WTC11 (cell line): ENCODE data around the gene CCDC198. TPM values are rescaled to one million over a fixed set of nuclear protein-coding genes. Genes with fewer than 3 reads are reported as not detected.

Source experiments
- ATAC-seq: fragments of 200-7000 bp; cut with Tn5 transposase; 2 replicates; pipeline ENCODE4 v1.10.0; 2021; ENCODE audit warnings: mild to moderate bottlenecking, moderate library complexity
- CTCF ChIA-PET: fragments of 300-600 bp; sonication (Branson Sonifier 250); formaldehyde crosslinking; loops from one replicate; lab custom pipeline; 2021; ENCODE audit warnings: antibody characterized with exemption; lab: Charles Lee
- POLR2A ChIA-PET: fragments of 350-600 bp; sonication (Branson Sonifier 250); formaldehyde crosslinking; loops from one replicate; lab custom pipeline; 2021; ENCODE audit warnings: antibody characterized with exemption; lab: Charles Lee
- DNase-seq: peaks from one replicate; pipeline ENCODE4 v3.0.0; 2021; ENCODE audit warnings: low spot score
- H3K27ac Mint-ChIP-seq: 2 replicates; pipeline ENCODE4 v1.8.0; 2021; ENCODE audit warnings: mixed read lengths
- H3K27me3 Mint-ChIP-seq: 2 replicates; pipeline ENCODE4 v1.8.0; 2021; ENCODE audit warnings: low read depth, mild to moderate bottlenecking, moderate library complexity, mixed read lengths
- H3K36me3 Mint-ChIP-seq: 2 replicates; pipeline ENCODE4 v1.8.0; 2021; ENCODE audit warnings: mixed read lengths
- H3K4me1 Mint-ChIP-seq: 2 replicates; pipeline ENCODE4 v1.8.0; 2022; ENCODE audit warnings: mixed read lengths
- H3K4me3 Mint-ChIP-seq: 2 replicates; pipeline ENCODE4 v1.8.0; 2021; ENCODE audit warnings: mild to moderate bottlenecking, moderate library complexity, mixed read lengths
- H3K9me3 Mint-ChIP-seq: 2 replicates; pipeline ENCODE4 v1.8.0; 2021; ENCODE audit warnings: mixed read lengths
- CREB1 ChIP-seq: sonication (generic); formaldehyde crosslinking; IDR thresholded peaks from 2 replicates; pipeline ENCODE4 v1.8.0; 2023; ENCODE audit warnings: mild to moderate bottlenecking, missing genetic modification reagents
- ELF4 ChIP-seq: sonication (generic); formaldehyde crosslinking; IDR thresholded peaks from 2 replicates; pipeline ENCODE4 v1.8.1; 2022; ENCODE audit warnings: low read depth, mild to moderate bottlenecking, moderate library complexity, missing genetic modification reagents
- EMX1 ChIP-seq: fragments of 250-450 bp; sonication (Bioruptor Pico); IDR thresholded peaks from 2 replicates; pipeline ENCODE4 v1.8.0; 2021; ENCODE audit warnings: mild to moderate bottlenecking
- FOXK1 ChIP-seq: sonication (generic); formaldehyde crosslinking; IDR thresholded peaks from 2 replicates; pipeline ENCODE4 v1.8.0; 2022; ENCODE audit warnings: mild to moderate bottlenecking, moderate library complexity, missing genetic modification reagents
- GRHL2 ChIP-seq: fragments of 250-450 bp; sonication (Bioruptor Pico); IDR thresholded peaks from 2 replicates; pipeline ENCODE4 v1.8.0; 2022; ENCODE audit warnings: mild to moderate bottlenecking, moderate library complexity; ENCODE audit not compliant: insufficient replicate concordance, severe bottlenecking
- NFATC4 ChIP-seq: fragments of 250-450 bp; sonication (Bioruptor Pico); IDR thresholded peaks from 2 replicates; pipeline ENCODE4 v1.9.0; 2021; ENCODE audit warnings: mild to moderate bottlenecking
- RELA ChIP-seq: sonication (generic); formaldehyde crosslinking; IDR thresholded peaks from 2 replicates; pipeline ENCODE4 v1.8.1; 2022; ENCODE audit warnings: missing genetic modification reagents, mild to moderate bottlenecking, borderline replicate concordance
- SOX15 ChIP-seq: fragments of 250-450 bp; sonication (Bioruptor Pico); IDR thresholded peaks from 2 replicates; pipeline ENCODE4 v1.9.0; 2021; ENCODE audit warnings: mild to moderate bottlenecking
- ZNF138 ChIP-seq: sonication (generic); formaldehyde crosslinking; conservative IDR thresholded peaks from 2 replicates; pipeline ENCODE4 v1.8.1; 2022; ENCODE audit warnings: mild to moderate bottlenecking, moderate library complexity, missing genetic modification reagents
- total RNA-seq: library from RNA; stranded (reverse); gene quantifications from 3 replicates; pipeline ENCODE4 v1.2.3, GENCODE V29; 2021
- TF ChIP-seq, protein P1 (sequence below): fragments of 250-450 bp; sonication (Bioruptor Pico); IDR thresholded peaks from 2 replicates; pipeline ENCODE4 v1.9.0; 2021; ENCODE audit warnings: mild to moderate bottlenecking
- TF ChIP-seq, protein P2 (sequence below): sonication (generic); formaldehyde crosslinking; IDR thresholded peaks from 2 replicates; pipeline ENCODE4 v1.8.0; 2023; ENCODE audit warnings: missing genetic modification reagents
- TF ChIP-seq, protein P3 (sequence below): sonication (generic); formaldehyde crosslinking; IDR thresholded peaks from 2 replicates; pipeline ENCODE4 v1.8.1; 2023; ENCODE audit warnings: mild to moderate bottlenecking, missing genetic modification reagents
- TF ChIP-seq, protein P4 (sequence below): fragments of 250-450 bp; sonication (Bioruptor Pico); IDR thresholded peaks from 2 replicates; pipeline ENCODE4 v2.1.2; 2022; ENCODE audit warnings: mild to moderate bottlenecking, moderate library complexity
- TF ChIP-seq, protein P5 (sequence below): sonication (generic); formaldehyde crosslinking; conservative IDR thresholded peaks from 2 replicates; pipeline ENCODE4 v1.8.1; 2022; ENCODE audit warnings: mild to moderate bottlenecking, missing genetic modification reagents
- TF ChIP-seq, protein P6 (sequence below): sonication (generic); formaldehyde crosslinking; conservative IDR thresholded peaks from 2 replicates; pipeline ENCODE4 v1.8.1; 2023; ENCODE audit warnings: mild to moderate bottlenecking, low read depth, missing genetic modification reagents, moderate library complexity

The CCDC198 gene
- total RNA-seq, 1 experiment from 2014 or later, result not detected

DNA sequence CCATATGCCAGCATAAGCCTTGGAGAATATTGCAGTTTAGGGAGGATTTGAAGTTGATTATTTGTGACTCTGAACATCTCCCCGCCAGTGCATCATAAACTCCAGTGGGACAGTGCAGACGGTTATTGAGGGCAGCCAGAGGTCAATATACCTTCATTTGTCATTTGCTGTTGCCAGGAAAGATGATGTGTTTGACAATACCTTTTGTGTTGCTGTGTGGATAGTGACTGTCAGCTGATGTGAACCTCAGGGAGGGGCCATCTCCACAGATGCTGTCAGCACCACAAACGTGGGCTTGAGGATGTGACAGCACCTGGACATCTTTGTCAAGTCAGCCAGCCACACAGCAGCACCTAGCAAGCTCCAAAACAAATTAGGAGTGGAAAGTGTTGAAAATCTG lies 11.5 kb downstream of the CCDC198 start (continued):
- TF ChIP-seq, protein P1, sequence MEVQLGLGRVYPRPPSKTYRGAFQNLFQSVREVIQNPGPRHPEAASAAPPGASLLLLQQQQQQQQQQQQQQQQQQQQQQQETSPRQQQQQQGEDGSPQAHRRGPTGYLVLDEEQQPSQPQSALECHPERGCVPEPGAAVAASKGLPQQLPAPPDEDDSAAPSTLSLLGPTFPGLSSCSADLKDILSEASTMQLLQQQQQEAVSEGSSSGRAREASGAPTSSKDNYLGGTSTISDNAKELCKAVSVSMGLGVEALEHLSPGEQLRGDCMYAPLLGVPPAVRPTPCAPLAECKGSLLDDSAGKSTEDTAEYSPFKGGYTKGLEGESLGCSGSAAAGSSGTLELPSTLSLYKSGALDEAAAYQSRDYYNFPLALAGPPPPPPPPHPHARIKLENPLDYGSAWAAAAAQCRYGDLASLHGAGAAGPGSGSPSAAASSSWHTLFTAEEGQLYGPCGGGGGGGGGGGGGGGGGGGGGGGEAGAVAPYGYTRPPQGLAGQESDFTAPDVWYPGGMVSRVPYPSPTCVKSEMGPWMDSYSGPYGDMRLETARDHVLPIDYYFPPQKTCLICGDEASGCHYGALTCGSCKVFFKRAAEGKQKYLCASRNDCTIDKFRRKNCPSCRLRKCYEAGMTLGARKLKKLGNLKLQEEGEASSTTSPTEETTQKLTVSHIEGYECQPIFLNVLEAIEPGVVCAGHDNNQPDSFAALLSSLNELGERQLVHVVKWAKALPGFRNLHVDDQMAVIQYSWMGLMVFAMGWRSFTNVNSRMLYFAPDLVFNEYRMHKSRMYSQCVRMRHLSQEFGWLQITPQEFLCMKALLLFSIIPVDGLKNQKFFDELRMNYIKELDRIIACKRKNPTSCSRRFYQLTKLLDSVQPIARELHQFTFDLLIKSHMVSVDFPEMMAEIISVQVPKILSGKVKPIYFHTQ (CRISPR knock-in tag), result no peak
- TF ChIP-seq EMX1 (CRISPR knock-in tag) (no peak), FOXK1 (no peak), SOX15 (CRISPR knock-in tag) (no peak)
- TF ChIP-seq, protein P2, sequence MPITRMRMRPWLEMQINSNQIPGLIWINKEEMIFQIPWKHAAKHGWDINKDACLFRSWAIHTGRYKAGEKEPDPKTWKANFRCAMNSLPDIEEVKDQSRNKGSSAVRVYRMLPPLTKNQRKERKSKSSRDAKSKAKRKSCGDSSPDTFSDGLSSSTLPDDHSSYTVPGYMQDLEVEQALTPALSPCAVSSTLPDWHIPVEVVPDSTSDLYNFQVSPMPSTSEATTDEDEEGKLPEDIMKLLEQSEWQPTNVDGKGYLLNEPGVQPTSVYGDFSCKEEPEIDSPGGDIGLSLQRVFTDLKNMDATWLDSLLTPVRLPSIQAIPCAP (CRISPR knock-in tag), result no peak
- TF ChIP-seq, protein P3, sequence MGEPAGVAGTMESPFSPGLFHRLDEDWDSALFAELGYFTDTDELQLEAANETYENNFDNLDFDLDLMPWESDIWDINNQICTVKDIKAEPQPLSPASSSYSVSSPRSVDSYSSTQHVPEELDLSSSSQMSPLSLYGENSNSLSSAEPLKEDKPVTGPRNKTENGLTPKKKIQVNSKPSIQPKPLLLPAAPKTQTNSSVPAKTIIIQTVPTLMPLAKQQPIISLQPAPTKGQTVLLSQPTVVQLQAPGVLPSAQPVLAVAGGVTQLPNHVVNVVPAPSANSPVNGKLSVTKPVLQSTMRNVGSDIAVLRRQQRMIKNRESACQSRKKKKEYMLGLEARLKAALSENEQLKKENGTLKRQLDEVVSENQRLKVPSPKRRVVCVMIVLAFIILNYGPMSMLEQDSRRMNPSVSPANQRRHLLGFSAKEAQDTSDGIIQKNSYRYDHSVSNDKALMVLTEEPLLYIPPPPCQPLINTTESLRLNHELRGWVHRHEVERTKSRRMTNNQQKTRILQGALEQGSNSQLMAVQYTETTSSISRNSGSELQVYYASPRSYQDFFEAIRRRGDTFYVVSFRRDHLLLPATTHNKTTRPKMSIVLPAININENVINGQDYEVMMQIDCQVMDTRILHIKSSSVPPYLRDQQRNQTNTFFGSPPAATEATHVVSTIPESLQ (CRISPR knock-in tag), result no peak
- TF ChIP-seq, protein P4, sequence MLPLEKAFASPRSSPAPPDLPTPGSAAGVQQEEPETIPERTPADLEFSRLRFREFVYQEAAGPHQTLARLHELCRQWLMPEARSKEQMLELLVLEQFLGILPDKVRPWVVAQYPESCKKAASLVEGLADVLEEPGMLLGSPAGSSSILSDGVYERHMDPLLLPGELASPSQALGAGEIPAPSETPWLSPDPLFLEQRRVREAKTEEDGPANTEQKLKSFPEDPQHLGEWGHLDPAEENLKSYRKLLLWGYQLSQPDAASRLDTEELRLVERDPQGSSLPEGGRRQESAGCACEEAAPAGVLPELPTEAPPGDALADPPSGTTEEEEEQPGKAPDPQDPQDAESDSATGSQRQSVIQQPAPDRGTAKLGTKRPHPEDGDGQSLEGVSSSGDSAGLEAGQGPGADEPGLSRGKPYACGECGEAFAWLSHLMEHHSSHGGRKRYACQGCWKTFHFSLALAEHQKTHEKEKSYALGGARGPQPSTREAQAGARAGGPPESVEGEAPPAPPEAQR (CRISPR knock-in tag), result no peak

DNA sequence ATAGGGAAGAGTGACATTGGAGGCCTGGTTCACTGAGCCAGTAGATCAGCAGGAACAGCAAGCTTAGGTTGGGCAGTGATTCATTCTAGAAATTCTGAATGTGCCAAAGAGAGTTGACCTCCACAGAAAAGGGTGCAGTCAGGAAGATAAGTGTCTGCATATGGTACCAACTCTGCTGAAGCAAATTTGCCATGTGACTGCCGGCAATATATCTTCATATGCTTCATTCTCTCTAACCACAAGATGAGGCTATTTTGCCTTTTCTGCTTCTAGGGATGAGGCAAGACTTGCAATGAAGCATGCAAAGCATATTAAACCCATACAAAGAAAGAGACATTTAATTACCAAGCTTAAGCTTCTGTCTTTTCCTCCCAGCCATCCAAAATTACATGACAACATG lies 13.6 kb downstream of the CCDC198 start:
- ChIA-PET CTCF (interaction anchor here (1.6 kb wide), 1 partner anchor 8 kb away, joined by 5 read pairs; no protein-coding TSS in a partner anchor), POLR2A (no interaction called here)
- Mint-ChIP-seq H3K36me3 (no peaks in the 10 kb centered on the region), H3K27ac (no peak overlapping the region), H3K4me1 (no peaks in the 10 kb centered on the region), H3K27me3 (no peaks in the 10 kb centered on the region), H3K9me3 (no peaks in the 10 kb centered on the region), H3K4me3 (no peak overlapping the region)
- TF ChIP-seq ELF4, result no peak
- TF ChIP-seq GRHL2 (CRISPR knock-in tag), result no peak
- no peak for TF ChIP-seq ZNF138 (CRISPR knock-in tag)
- no peak for TF ChIP-seq CREB1 (CRISPR knock-in tag)
- TF ChIP-seq, protein P5, sequence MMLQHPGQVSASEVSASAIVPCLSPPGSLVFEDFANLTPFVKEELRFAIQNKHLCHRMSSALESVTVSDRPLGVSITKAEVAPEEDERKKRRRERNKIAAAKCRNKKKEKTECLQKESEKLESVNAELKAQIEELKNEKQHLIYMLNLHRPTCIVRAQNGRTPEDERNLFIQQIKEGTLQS (CRISPR knock-in tag), result no peak
- TF ChIP-seq, protein P6, sequence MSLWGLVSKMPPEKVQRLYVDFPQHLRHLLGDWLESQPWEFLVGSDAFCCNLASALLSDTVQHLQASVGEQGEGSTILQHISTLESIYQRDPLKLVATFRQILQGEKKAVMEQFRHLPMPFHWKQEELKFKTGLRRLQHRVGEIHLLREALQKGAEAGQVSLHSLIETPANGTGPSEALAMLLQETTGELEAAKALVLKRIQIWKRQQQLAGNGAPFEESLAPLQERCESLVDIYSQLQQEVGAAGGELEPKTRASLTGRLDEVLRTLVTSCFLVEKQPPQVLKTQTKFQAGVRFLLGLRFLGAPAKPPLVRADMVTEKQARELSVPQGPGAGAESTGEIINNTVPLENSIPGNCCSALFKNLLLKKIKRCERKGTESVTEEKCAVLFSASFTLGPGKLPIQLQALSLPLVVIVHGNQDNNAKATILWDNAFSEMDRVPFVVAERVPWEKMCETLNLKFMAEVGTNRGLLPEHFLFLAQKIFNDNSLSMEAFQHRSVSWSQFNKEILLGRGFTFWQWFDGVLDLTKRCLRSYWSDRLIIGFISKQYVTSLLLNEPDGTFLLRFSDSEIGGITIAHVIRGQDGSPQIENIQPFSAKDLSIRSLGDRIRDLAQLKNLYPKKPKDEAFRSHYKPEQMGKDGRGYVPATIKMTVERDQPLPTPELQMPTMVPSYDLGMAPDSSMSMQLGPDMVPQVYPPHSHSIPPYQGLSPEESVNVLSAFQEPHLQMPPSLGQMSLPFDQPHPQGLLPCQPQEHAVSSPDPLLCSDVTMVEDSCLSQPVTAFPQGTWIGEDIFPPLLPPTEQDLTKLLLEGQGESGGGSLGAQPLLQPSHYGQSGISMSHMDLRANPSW (CRISPR knock-in tag), result no peak
- no peak for TF ChIP-seq NFATC4 (CRISPR knock-in tag)
- TF ChIP-seq RELA (CRISPR knock-in tag), result no peak
- ATAC-seq (no peak), DNase-seq (no peak)
